HG02938 (cell line): ENCODE data around the gene FDX1.

ENCODE experiments used
- ATAC-seq: cut with Tn5 transposase; IDR thresholded peaks from one replicate; pipeline ENCODE4 v1.9.1; 2021; ENCODE audit warnings: mild to moderate bottlenecking, moderate library complexity; ENCODE audit not compliant: unreplicated experiment

Gene FDX1

DNA sequence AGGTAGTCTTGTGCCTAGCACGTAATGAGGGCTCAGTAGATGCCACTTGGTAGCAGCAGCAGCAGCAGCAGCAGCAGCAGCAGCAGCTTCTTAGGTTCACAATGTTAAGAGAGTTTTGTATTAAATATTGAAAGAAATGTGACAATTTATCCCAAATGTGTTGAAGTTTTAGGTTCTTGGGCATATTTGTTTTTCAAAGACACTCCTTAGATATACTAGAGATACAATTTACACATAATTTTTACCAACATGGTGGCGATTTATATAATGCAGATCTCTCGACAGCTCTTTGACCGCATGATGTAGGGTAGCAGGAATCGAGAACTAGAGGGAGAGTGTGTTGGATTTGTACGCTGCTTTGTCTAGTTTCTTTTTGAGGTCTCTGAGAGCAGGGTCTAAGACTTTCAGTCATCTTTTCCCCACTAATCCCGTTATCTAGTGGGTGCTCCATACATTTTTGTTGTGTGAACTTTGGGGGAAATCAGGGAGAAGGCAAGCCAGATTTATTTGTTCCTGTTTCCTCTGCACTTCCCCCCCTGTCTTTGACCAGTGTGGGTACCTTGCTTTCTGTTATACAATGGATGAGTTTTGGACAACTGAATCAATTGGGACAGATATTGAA, 1.4 kb downstream of the FDX1 start:
- peak; percentile 22 for ATAC-seq

DNA sequence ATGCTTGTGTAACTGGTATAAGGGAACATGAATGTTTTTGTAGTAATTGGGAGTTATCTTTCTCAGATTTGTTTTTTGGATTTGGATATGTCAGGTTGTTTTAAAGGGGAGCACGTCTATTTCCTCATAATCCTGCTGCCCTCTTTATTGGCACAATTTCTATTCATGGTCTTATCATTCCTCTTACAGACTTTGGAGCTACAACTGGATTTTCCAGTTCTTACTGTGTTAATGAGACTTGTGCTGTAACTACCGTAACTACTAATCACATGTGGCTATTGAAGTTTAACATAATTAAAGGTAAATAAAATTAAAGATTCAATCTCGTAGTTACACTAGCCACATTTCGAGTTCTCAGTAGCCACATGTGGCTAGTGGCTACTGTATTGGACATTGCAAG, 1.9 kb downstream of the FDX1 start:
- ATAC-seq = no peak

DNA sequence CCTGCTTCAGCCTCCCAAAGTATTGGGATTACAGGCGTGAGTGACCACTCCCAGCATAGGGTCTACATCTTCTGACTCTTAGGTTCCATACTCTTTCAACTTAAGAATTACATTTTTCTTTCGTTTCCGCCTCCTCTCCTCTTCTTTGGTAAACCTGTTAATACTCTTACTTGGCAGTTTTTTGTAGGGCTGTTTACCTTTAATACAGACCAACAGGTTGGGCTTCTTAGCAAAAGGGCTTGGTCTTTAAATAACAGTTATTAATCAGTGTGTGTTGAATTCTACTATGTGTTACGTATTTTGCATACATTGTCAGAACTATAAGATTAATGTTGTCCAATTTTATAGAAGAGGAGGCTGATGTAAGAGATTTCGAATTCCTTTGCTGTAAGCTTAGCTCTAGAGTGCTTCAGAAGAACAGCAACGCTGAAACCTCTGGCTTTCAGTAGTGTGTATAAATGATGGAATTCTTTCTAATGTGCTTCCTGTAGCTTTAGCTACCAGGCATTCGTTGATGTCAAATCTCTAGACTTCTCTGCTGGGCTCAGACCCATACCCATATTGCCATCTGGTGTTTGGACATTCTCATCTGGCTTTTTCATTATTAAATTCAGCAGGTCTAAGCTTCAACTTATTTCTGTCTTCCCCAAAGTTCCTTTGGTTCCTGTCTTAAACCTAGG, 3.1 kb downstream of the FDX1 start:
- ATAC-seq = no peak

DNA sequence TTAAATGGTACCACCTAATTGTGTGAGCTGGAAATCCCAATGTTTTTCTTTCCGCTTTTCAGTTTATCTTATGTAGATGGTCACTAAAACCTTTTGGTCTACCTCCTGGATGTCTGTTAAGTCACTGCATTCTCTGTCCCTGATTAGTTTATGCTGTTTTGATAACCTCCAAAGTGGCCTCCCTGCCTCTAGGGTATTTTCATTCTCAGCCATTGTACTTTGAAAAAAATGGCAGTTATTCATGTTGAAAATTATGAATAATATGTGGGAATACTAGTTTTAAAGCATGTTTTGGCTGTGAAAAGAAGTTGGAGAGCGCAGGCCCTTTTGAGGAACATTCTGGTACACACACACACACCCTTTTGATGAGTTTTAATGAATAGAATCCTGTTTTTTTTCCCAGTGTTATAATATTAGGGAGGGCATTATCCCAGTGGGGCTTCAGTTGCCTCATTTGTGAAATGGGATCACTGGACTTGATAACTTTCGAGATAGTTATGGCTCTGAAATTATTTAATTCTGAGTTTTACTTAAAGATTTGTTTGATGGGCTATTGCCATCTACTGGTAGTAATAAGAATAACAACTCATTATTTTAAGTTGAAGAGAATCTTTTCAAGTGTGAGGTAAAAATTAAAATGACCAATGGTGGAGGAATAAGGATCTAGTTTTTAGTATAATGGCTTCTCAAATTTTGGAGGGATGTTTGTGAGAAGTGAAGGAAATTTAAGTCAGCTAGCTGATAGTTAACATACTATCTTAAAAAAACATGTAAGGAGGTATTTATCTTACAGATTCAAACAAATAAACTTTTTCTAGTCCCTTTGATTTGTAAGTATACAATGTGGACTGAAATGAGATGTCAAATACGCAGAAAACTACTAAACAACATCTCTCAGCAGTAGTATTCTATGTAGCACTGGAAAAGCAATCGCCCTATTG, 3.9 kb downstream of the FDX1 start:
- no peak for ATAC-seq

DNA sequence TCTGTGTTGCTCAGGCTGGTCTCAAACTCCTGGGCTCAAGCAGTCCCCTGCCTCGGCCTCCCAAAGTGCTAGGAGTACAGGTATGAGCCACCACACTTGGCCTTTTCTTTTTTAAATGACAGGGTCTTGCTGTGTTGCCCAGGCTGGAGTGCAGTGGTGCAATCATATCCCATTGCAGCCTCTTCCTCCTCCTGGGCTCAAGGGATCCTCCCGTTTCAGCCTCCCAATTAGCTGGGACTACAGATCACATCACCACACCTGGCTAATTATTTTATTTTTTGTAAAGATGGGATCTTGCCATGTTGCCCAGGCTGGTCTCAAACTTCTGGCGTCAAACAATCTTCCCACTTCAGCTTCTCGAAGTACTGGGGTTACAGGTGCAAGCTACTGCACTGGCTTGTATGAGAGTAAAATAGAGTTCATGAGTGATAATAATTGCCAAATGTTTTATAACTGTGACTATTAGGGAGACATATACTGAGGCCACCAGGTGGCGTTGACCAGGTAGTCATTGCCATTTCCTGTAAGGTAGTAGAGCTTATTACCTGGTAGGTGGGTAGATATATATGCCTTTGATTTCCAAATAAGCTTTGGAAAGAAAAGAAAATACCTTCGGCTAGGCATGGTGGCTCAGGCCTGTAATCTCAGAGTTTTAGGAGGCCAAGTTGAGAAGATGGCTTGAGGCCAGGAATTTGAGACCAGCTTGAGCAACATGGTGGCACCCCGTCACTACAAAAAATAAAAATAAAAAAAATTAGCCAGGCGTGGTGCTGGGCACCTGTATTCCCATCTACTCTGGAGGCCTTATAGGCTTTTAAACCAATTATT, 5.4 kb downstream of the FDX1 start:
- peak; percentile 16 for ATAC-seq

DNA sequence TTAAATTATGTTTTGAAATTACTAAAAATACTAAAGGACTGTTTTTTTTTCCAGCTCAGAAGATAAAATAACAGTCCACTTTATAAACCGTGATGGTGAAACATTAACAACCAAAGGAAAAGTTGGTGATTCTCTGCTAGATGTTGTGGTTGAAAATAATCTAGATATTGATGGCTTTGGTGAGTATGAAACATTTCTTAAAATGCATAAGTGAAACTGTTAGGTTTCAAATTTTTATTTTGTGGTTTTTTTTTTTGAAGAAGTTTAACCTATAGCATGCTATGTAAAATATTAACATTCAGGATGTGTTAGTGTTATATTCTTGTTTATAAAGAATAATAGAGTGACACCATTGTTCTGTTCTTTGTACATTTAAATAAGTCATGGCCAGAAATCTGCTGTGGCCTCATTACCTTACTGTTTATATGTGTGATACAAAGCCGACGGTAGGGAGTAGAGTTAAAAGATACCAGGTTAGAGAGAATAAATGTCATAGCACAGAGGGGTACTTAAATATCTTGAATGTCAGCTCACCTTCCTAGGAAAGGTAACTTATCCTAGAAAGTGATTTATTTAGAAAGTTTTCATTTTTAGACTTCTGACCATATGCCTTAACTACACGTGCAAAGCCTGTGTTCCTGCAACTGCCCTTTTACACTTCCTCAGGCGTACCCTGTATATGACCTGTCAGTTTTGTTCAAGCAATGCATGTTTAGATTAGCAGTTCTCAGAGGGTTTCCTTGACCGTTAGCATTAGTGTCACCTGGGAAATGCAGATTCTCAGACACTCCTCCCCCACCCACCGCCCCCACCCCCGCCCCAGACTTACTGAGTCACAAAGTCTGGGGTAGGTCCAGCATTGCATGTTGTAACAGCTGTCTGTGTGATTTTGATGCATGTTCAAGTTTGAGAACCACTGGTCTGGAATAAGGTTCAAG, 6.3 kb downstream of the FDX1 start:
- peak; percentile 57 for ATAC-seq

DNA sequence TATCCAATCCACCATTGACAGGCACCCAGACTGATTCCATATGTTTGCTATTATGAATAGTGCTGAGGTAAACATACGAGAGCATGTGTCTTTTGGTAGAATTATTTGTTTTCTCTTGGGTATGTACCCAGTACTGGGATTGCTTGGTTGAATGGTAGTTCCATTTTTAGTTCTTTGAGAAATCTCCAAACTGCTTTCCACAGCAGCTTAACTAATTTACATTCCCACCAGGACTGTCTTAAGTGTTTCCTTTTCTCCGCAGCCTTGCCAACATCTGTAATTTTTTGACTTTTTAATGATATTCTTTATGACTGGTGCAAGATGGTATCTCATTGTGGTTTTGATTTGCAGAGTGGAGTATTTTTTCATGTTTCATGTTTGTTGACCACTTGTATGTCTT, 8.3 kb downstream of the FDX1 start:
- ATAC-seq = no peak

DNA sequence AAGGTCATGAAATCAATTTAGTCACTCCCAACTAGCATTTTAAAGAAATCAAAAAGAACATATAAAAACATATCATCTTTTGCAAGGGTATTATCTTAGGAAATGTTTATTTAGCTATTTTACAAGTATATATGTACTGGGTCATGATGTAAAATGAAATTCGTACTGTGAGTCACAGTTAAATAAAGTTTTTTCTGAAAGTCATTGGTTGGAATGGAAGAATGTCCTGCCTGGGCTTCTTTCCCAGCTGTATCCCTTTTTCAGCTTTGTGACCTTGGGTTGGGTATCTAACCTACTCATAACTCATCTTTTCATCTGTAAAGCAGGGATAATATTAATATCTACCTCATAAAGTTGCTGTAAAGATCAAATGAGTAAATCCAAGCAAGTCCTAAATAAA, 15.7 kb downstream of the FDX1 start:
- no peak for ATAC-seq

DNA sequence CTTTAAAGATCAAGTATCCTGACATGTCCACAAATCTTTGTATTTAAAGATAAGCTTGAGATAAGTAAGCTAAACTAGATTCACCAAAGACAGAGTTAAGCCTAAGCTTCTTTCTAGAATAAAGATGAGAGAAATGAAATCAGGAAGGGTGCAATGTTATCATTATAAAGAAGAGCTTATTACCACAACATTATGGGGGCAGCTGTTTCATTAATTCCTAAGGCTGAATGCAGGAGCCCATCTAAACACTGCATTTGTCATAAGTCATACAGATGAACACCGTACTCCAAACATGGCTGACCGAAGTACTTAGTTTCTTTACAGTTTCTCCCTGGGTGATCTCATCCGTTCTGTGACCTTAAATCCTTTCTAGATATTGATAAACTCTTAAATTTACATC, 16.3 kb downstream of the FDX1 start:
- no peak for ATAC-seq

DNA sequence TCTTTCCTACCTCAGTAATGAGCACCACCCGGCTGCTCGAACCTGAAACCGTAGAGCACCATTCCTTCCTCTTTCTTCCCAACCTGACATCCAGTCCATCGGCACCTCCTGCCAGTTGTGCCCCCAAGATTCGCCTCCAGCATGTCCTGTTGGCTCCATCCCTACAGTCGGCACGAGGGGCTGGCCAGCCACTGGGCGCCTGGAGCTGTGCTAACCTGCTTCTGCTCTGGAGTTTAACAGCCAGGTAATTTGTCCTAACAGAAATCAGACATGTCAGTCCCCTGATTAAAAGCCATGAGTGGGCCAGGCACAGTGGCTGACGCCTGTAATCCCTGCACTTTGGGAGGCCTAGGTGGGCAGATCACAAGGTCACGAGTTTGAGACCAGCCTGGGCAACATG, 16.8 kb downstream of the FDX1 start:
- ATAC-seq = no peak

DNA sequence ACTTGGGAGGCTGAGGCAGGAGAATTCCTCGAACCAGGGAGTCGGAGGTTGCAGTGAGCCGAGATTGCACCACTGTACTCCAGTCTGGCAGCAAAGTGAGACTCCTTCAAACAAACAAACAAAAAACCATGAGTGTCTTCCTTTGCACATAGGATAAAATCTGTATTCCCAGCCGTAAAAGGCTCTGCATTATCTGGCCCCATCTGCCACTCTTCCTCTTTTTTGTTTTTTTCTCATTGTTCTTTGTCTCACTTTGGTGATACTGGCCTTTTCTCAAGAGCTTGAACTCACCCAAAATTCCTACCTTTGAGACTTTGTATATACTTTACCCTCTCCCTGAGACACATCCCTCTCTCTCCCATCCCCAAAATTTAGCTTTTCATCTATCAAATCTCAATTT, 17.6 kb downstream of the FDX1 start:
- no peak for ATAC-seq

DNA sequence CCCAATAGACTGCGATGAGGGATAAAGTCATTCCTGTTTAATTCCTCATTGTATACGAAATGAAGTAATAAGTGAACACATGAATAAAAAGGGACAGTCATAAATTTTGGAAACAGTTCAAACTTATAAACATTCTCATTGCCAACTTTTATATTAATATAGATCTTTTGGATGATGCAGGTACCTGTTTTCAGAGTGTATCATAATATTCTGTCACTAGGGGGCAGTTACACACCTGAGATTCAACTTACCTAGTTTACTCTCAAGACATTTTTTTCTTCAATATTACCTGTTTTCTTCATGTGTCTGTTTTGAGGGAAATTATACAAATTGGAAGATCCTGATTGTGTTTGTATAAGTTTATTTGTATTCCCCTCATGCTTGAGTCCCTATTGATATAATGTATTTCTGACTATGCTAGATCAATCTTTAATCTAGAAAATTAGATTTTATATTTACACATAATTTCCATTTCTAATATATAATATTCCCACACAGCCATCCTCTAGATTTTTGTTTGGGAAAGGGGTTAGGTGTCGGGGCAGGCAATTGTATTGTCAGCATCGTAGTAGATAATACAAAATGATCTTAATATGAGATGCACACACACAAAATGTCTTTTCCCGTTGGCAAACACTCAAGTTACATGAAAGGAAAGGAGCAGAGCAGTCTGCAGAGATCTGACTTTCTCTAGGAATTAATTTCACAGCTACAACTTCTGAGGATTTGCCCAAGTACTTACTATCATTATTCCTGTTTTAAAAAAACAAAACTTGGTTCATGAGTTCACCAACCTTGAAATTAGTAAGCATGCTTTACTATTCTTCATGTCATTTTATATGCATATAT, 18.4 kb downstream of the FDX1 start:
- no peak for ATAC-seq

DNA sequence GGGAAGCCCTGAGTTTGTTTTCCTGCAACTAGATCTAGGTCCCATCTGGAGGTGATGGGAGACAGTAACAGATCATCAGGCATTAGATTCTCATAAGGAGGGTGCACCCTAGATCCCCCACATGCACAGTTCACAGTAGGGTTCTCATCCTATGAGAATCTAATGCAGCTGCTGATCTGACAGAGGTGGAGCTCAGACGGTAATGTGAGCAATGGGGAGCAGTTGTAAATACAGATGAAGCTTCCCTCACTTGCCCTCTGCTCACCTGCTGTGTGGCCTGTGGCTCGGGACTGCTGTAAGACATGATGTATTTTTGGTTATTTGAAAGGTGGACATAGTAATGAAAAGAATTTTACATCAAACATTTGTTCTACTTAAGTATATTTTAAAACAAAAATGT, 20.5 kb downstream of the FDX1 start:
- no peak for ATAC-seq

DNA sequence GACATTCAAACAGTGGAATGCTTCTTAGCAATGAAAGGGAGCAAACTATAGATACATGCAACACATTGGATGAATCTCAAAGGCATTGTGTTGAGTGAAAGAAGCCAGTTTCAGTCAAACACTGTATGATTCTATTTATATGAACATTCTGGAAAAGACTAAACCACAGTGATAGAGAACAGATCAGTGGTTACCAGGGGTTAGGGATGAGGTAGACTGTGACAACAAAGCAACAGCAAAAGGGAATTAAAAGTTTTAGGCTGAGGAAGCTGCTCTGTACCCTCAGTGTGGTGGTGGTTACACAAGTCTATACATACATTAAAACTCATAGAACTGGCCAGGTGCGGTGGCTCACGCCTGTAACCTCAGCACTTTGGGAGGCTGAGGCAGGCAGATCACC, 23.0 kb downstream of the FDX1 start:
- ATAC-seq = no peak

DNA sequence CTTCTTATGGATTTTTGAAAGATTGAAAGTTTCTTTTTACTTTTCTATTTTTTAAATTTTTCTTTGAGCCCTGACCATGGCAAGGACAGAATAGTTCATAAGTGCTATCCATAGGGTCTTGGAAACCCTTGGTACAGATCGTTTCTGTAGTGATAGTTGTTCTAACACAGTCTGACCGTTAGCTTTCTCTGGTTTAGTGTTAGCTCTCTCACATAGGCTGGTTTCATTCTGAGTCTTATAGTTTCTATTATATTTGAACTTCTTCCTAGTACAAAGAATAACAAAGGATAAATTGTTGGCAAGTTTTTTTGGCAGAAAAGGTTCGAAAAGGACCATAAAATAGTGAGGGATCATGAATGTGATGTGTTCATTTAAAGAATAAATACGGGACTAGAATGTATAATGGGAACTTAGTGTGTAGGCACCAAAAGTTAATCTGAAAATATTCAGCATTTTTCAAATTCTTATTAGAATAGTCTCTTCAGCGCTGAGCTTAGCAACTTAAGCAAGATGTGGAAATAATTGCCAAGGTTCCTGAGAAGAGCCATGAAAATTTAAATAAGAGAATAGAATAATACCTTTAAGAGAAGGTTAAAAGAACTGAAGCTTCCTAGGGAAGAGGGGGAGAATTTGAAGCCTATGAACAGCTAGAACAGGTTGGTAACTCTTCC, 24.1 kb downstream of the FDX1 start:
- peak; percentile 80 for ATAC-seq

DNA sequence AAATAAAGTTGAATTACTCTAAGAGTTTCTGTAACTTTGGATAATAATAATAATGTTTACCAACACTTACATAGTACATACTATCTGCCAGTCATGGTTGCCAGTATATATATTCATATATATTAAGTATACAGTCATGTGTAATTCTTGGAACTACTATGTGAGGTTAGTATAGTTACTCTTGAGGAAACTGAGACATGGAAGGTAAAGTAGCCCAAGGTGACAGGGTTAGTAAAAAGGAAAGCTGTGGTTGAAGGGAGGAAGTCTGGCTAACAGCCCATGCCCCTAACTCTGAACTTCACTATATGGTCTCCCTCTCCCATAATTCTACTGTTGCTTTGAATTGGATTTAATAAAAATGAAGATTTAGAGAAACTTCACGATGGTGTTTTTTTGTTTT, 24.9 kb downstream of the FDX1 start:
- peak; percentile 36 for ATAC-seq

DNA sequence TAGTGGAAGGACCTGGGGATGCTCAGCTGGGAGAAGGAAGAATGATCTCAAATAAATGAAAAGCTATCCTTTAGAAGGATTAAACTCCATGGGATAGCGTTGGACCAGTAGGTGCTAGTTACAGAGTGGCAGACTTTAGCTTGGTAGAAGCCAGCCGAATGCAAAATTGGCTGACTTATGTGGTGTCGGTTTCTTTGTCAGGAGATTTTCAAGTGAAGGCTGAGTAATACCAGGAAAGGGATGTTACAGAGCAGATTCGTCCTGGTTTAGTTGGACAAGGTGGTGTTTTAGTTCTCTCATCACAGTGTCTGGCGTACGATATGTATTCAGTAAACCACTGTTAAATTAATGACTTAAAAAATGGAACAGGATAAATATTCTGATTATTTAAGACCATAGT, 26.0 kb downstream of the FDX1 start:
- peak; percentile 38 for ATAC-seq

DNA sequence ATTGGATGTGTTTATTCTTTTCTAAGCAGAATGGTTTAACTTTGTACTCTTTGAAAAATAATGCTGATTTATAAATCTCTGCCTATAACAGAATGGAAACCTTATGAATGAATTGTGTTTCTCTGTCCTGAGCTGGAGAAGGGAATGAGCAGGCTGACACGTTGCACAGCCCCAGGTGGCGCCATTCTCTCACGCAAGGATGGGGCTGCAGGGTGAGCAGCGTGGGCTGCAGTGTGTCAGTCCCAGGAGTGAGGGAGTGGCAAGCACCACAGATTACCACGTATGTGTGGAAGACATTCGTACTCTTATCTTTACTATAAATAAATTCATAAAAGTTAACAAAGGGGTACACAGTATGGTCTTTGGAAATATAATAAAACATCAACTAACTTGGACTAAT, 33.4 kb downstream of the FDX1 start:
- no peak for ATAC-seq
